Large intestine (tissue), 3 donors: ENCODE results near the gene MPRIP. TPM values are rescaled to one million over a fixed set of nuclear protein-coding genes. Genes with fewer than 3 reads are reported as not detected.

Experiments
- DNase-seq, 2 donors: peaks; one replicate each; pipeline versions ENCODE4 v3.0.0 to v3.0.0-alpha.2; 2013
- H3K27ac ChIP-seq: one replicate; pipeline ENCODE4 v1.5.1; 2013; ENCODE audit warnings: low read length
- H3K27me3 ChIP-seq: 2 replicates; pipeline ENCODE4 v1.6.1; 2013; ENCODE audit warnings: low read length; ENCODE audit not compliant: control insufficient read depth, insufficient read depth
- H3K36me3 ChIP-seq: 2 replicates; pipeline ENCODE4 v1.6.1; 2013; ENCODE audit warnings: low read length; ENCODE audit not compliant: control insufficient read depth, insufficient read depth
- H3K4me1 ChIP-seq: one replicate; pipeline ENCODE4 v1.6.1; 2013; ENCODE audit warnings: low read length; ENCODE audit not compliant: control insufficient read depth, insufficient read depth
- H3K4me3 ChIP-seq: one replicate; pipeline ENCODE4 v1.5.1; 2013; ENCODE audit warnings: low read length
- H3K9me3 ChIP-seq: one replicate; pipeline ENCODE4 v1.6.1; 2013; ENCODE audit warnings: mild to moderate bottlenecking, low read depth, low read length, moderate library complexity; ENCODE audit not compliant: control insufficient read depth
- WGBS: methylation state at CpG from one replicate; pipeline ENCODE4 v1.1.5; 2013; ENCODE audit warnings: low lambda C conversion rate; ENCODE audit not compliant: insufficient coverage; 5-methylcytosine and 5-hydroxymethylcytosine counted together
- polyA plus RNA-seq: library from polyadenylated mRNA; unstranded; fragments of 120-200 nt; gene quantifications from one replicate; pipeline ENCODE4 v1.2.1, GENCODE V29; 2013

The MPRIP gene
- polyA plus RNA-seq, 1 donor: 178 TPM

DNA sequence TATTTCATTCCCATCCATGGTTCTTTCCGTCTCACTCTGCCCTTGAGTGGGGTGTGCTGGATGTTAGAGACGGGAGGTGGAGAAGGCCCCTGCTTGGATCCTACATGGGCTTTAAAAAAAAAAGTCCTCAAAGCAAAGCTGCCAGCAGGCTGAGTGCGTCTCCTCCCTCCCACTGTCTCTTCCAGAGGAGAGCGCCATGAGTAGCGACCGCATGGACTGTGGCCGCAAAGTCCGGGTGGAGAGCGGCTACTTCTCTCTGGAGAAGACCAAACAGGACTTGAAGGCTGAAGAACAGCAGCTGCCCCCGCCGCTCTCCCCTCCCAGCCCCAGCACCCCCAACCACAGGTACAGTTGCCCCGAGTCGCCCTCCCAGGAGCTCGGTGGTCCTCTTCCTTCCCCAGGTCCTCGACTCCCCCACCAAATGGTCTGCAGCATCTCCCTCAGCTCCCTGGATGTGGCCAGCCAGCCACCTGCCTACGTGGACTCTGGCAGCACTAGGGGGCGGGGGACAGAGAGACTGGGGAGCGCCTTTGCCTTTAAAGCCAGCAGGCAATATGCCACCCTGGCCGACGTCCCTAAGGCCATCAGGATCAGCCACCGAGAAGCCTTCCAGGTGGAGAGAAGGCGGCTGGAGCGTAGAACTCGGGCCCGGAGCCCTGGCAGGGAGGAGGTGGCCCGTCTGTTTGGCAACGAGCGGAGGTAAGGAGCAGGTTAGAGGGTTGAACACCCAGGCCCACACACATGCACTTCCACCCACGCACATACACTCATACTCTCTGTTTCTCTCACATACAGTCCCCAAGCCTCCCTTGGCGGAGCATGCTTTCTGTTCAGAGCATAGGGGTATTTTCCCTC lies 95.7 kb downstream of the MPRIP start:
- Histone ChIP-seq H3K36me3 (peaks cover 98% of the 10 kb centered on the region), H3K4me1 (no peaks in the 10 kb centered on the region), H3K27me3 (no peaks in the 10 kb centered on the region), H3K9me3 (no peaks in the 10 kb centered on the region), H3K27ac (no peak overlapping the region), H3K4me3 (no peak overlapping the region)
- 100% methylated on average over 1 of the region's 30 CpGs for WGBS
- DNase-seq: no peak

- no CpG with 5 or more reads among the region's 7 CpGs for WGBS
- Histone ChIP-seq H3K27me3 (no peaks in the 10 kb centered on the region), H3K4me1 (no peaks in the 10 kb centered on the region), H3K36me3 (peaks cover 98% of the 10 kb centered on the region), H3K4me3 (no peak overlapping the region), H3K27ac (no peak overlapping the region), H3K9me3 (no peaks in the 10 kb centered on the region)
- no peak for DNase-seq
Observed at GRCh38 chr17:17139972-17140589, 97.8 kb downstream of the MPRIP start.

GRCh38 chr17:17140590-17140980 lies 98.3 kb downstream of the MPRIP start:
- Histone ChIP-seq H3K4me3 (no peak overlapping the region), H3K9me3 (no peaks in the 10 kb centered on the region), H3K4me1 (no peaks in the 10 kb centered on the region), H3K27ac (no peak overlapping the region), H3K36me3 (peaks cover 98% of the 10 kb centered on the region), H3K27me3 (no peaks in the 10 kb centered on the region)
- no CpG with 5 or more reads among the region's 5 CpGs for WGBS
- DNase-seq: no peak

- H3K36me3 ChIP-seq: peaks cover 98% of the 10 kb centered on the region
- DNase-seq: no peak
- H3K4me1 ChIP-seq: no peaks in the 10 kb centered on the region
- no peak overlapping the region for H3K4me3 ChIP-seq
- H3K27me3 ChIP-seq: no peaks in the 10 kb centered on the region
- H3K9me3 ChIP-seq: no peaks in the 10 kb centered on the region
- WGBS: 100% methylated on average over 1 of the region's 12 CpGs
- H3K27ac ChIP-seq: no peak overlapping the region
Observed at GRCh38 chr17:17141279-17141678, 99.0 kb downstream of the MPRIP start.

DNA sequence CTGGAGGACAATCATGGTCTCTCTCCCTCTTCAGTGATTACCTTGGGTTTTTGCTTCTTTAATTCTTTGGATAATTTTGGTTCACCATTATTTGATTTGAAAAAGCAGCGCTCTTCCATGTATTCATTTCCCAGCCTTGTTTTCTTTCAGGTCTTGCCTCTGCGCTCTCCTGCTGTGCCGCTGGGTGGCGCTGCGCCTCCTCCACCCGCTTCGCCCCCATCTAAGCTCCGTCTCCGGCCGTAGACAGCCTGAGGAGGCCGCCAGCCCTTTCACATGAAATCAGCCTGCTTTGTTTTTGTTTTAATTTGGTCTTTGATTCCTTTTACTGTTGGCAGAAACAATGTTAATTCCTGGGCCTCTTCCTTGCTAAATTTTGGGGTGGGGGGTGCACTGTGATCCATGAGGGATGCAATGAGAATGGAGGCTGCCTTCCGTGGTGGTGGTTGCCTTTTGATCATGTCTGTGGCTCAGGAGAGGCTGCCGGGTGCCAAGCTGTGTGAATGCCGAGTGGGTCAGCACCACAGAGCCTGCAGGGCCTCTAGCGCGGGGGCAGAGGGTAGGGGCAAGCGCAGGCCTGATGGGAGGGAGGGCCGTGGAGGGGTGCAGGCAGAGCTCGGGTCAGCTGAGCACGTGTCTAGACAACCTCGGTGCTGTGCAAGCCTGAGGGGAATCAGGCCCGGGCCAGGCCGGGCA lies 99.7 kb downstream of the MPRIP start:
- no peak for DNase-seq
- Histone ChIP-seq H3K27ac (no peak overlapping the region), H3K4me1 (no peaks in the 10 kb centered on the region), H3K27me3 (no peaks in the 10 kb centered on the region), H3K4me3 (no peak overlapping the region), H3K36me3 (peaks cover 98% of the 10 kb centered on the region), H3K9me3 (no peaks in the 10 kb centered on the region)
- WGBS: no CpG with 5 or more reads among the region's 23 CpGs

GRCh38 chr17:17142556-17142955 lies 100.3 kb downstream of the MPRIP start:
- Histone ChIP-seq H3K27me3 (no peaks in the 10 kb centered on the region), H3K9me3 (no peaks in the 10 kb centered on the region), H3K27ac (no peak overlapping the region), H3K4me3 (no peak overlapping the region), H3K36me3 (peaks cover 99% of the 10 kb centered on the region), H3K4me1 (no peaks in the 10 kb centered on the region)
- no CpG with 5 or more reads among the region's 11 CpGs for WGBS
- DNase-seq: no peak

DNA sequence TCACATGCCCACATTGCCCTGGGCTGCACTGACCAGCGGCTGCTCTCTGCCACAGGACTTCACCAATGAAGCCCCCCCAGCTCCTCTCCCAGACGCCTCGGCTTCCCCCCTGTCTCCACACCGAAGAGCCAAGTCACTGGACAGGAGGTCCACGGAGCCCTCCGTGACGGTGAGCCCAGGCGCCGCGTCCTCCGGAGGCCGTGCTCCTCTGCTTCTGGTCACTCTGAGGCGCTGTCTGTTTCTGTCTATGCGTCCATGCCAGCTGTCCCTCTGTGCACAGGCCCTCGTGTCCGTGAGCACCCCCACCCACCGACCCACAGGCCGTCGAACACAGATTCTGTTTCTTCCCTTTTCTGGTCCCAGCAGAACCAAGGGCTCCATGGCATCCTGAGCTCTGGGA lies 101.2 kb downstream of the MPRIP start:
- no peak for DNase-seq
- H3K27me3 ChIP-seq: no peaks in the 10 kb centered on the region
- H3K36me3 ChIP-seq: peaks cover 99% of the 10 kb centered on the region
- no peaks in the 10 kb centered on the region for H3K4me1 ChIP-seq
- H3K9me3 ChIP-seq: no peaks in the 10 kb centered on the region
- WGBS: no CpG with 5 or more reads among the region's 19 CpGs
- H3K4me3 ChIP-seq: no peak overlapping the region
- no peak overlapping the region for H3K27ac ChIP-seq

DNA sequence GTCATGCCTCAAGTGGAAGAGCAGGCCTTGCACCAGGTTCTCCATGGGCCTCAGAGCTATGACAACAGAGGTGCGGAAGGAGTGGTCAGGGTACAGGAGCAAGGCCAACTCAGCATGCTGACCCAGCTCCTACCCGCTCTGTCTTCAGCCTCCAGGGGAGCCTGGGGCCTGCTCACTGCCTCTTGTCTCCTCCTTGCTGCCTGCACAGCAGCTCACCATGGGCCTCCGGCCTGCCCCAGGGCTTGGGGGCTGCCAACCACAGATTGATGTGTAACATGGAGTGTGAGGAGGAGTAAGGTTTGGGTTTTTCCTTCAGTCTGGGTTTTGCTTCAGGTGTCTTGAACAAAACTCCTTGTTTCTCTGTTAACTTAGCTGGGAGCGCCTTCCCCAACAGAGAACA lies 101.8 kb downstream of the MPRIP start:
- no peak for DNase-seq
- H3K27ac ChIP-seq: no peak overlapping the region
- no peaks in the 10 kb centered on the region for H3K27me3 ChIP-seq
- no peak overlapping the region for H3K4me3 ChIP-seq
- H3K4me1 ChIP-seq: no peaks in the 10 kb centered on the region
- no peaks in the 10 kb centered on the region for H3K9me3 ChIP-seq
- no CpG with 5 or more reads among the region's 4 CpGs for WGBS
- peaks cover 98% of the 10 kb centered on the region for H3K36me3 ChIP-seq

DNA sequence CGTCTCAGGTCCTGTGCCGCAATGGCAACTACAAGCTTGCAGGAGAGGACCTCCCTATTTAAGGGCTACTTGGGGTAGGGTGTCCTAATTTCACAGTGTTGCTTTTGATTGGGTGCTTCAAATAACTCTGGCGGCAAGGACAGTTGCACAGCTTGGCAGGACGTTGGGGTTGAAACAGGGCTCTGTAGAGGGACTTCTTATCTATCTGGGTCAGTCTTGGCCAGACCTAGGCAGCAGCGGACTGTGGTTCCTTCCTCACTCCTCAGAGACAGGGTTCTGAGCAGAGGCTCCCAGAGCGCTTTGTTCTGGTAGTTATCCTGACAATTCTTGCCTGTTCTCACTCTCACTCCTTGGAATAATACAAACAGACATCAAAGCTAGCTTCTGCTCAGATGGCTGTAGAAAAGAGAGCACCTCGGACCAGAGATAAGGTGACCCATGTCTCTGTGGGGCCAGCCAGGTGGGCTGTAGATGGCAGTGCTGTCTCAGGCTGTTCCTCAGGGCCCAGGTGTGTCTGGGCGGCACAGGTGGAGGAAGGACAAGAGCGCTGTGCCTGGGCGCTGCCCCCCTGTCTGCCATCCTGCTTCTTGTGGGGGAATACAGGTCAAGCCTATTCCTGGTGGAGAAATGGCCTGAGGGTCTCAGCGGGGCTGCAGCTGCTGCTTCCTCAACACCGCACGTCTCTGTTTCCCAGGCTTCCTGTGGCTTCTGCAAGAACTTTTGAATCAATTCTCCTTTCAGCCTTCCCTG lies 102.8 kb downstream of the MPRIP start:
- H3K4me1 ChIP-seq: no peaks in the 10 kb centered on the region
- no CpG with 5 or more reads among the region's 13 CpGs for WGBS
- no peak overlapping the region for H3K27ac ChIP-seq
- H3K36me3 ChIP-seq: peaks cover 93% of the 10 kb centered on the region
- no peak for DNase-seq
- H3K27me3 ChIP-seq: no peaks in the 10 kb centered on the region
- no peaks in the 10 kb centered on the region for H3K9me3 ChIP-seq
- no peak overlapping the region for H3K4me3 ChIP-seq

DNA sequence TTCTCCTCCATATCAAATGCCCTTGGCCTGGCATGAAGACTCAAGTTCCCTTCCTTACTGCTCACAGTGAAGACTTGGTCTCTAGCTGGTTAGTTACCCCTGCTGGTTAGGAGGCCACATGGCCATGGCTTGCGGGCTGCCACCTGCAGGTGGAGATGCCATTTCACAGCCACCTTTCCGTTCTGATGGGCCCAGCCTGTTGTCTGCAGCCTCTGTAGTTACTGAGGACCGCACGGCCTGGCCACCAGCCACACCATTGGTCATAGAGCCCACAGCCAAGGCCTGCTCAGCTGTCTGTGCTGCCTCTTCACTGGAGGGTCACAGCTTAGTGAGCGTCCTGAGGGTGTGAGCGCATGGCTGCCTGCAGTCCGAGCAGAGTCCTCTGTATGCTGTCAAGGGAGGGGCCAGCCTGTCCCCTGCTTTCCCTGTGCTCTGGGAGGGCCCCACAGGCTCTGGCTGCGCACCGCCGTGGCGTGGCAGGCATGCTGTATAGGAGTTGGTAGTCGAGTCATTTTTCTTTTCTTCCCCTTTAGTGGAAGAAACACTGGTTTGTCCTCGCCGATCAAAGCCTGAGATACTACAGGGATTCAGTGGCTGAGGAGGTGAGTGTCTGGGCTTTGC lies 104.6 kb downstream of the MPRIP start:
- Histone ChIP-seq H3K4me1 (no peaks in the 10 kb centered on the region), H3K27me3 (no peaks in the 10 kb centered on the region), H3K27ac (no peak overlapping the region), H3K36me3 (peaks cover 93% of the 10 kb centered on the region), H3K4me3 (no peak overlapping the region), H3K9me3 (no peaks in the 10 kb centered on the region)
- DNase-seq: peak in 1 of 2 donors; percentile 28
- no CpG with 5 or more reads among the region's 14 CpGs for WGBS
